ENCODE measurements around the gene PDAP1.
"Not testable (repeated sequence)": the region's sequence is repeated elsewhere in the genome, so short reads cannot be mapped to it uniquely, and the experiment has no call there.

PDAP1 gene

GRCh38 chr7:99380032-99380822 is 28.2 kb downstream of the PDAP1 start:
- no peak for DNase-seq (ENCODE audit: low read depth in 1 of 2, low spot score in 1 of 2)

GRCh38 chr7:99379693-99380031 is 28.7 kb downstream of the PDAP1 start:
- not testable (repeated sequence) for DNase-seq (ENCODE audit: low read depth in 1 of 2, low spot score in 1 of 2)

- DNase-seq (ENCODE audit: low read depth in 1 of 2, low spot score in 1 of 2) = peak in 1 of 2 donors; percentile 36
Measured at GRCh38 chr7:99379043-99379577, 29.3 kb downstream of the PDAP1 start.

GRCh38 chr7:99375070-99375807 is 33.2 kb downstream of the PDAP1 start:
- DNase-seq (ENCODE audit: low read depth in 1 of 2, low spot score in 1 of 2) = peak in 1 of 2 donors; percentile 50

- DNase-seq (ENCODE audit: low read depth in 1 of 2, low spot score in 1 of 2) = peak; percentile 62 to 80
Measured at GRCh38 chr7:99374111-99375064, 34.0 kb downstream of the PDAP1 start, which contains the start of gene ARPC1B. Gene ARPC1B, plus strand, starts transcription at chr7:99374730. Its CDS starts 10,985 bp downstream, at chr7:99385715.

GRCh38 chr7:99373091-99374066 is 35.0 kb downstream of the PDAP1 start:
- no peak for DNase-seq (ENCODE audit: low read depth in 1 of 2, low spot score in 1 of 2)

GRCh38 chr7:99372275-99373090 is 35.9 kb downstream of the PDAP1 start:
- no peak for DNase-seq (ENCODE audit: low read depth in 1 of 2, low spot score in 1 of 2)

GRCh38 chr7:99371376-99371920 is 36.9 kb downstream of the PDAP1 start:
- DNase-seq (ENCODE audit: low read depth in 1 of 2, low spot score in 1 of 2) = no peak

- no peak for DNase-seq (ENCODE audit: low read depth in 1 of 2, low spot score in 1 of 2)
Measured at GRCh38 chr7:99369767-99370391, 38.5 kb downstream of the PDAP1 start.

- DNase-seq (ENCODE audit: low read depth in 1 of 2, low spot score in 1 of 2) = no peak
Measured at GRCh38 chr7:99368750-99369389, 39.5 kb downstream of the PDAP1 start.

GRCh38 chr7:99366646-99367045 is 41.8 kb downstream of the PDAP1 start:
- DNase-seq (ENCODE audit: low read depth in 1 of 2, low spot score in 1 of 2) = no peak

GRCh38 chr7:99365318-99366141 is 42.9 kb downstream of the PDAP1 start:
- DNase-seq (ENCODE audit: low read depth in 1 of 2, low spot score in 1 of 2) = peak; percentile 38 to 53

- DNase-seq (ENCODE audit: low read depth in 1 of 2, low spot score in 1 of 2) = no peak
Measured at GRCh38 chr7:99363286-99363685, 45.1 kb downstream of the PDAP1 start.

- DNase-seq (ENCODE audit: low read depth in 1 of 2, low spot score in 1 of 2) = no peak
Measured at GRCh38 chr7:99362801-99363200, 45.6 kb downstream of the PDAP1 start.

GRCh38 chr7:99359465-99360154 is 48.8 kb downstream of the PDAP1 start:
- no peak for DNase-seq (ENCODE audit: low read depth in 1 of 2, low spot score in 1 of 2)

GRCh38 chr7:99358521-99358920 is 49.9 kb downstream of the PDAP1 start:
- DNase-seq (ENCODE audit: low read depth in 1 of 2, low spot score in 1 of 2) = not testable (repeated sequence)

Measured in activated T-helper 1 cell treated with anti-CD3 and anti-CD28 coated beads, Interleukin-2, amount 50 U/mL, for 16 hours (primary cell).